DOHH2 (cell line): ENCODE measurements around the gene GTSE1.

ENCODE experiments used
- H3F3A ChIP-seq: fragments of 200-600 bp; sonication (generic), shearing (Covaris generic); 2 replicates; pipeline ENCODE4 v1.6.0; 2016; ENCODE audit warnings: antibody characterized with exemption, mild to moderate bottlenecking; ENCODE audit not compliant: control insufficient read depth, insufficient read depth
- H3K27ac ChIP-seq: fragments of 200-600 bp; sonication (generic); 2 replicates; pipeline ENCODE4 v1.5.1; 2014; ENCODE audit warnings: low read depth, mild to moderate bottlenecking, low read length, moderate library complexity
- H3K27me3 ChIP-seq: fragments of 200-600 bp; sonication (generic); 2 replicates; pipeline ENCODE4 v1.6.1; 2014; ENCODE audit warnings: mild to moderate bottlenecking, low read length, mixed read lengths; ENCODE audit not compliant: control insufficient read depth
- H3K36me3 ChIP-seq: fragments of 200-600 bp; sonication (generic); 2 replicates; pipeline ENCODE4 v1.6.1; 2014; ENCODE audit warnings: mild to moderate bottlenecking, low read length, moderate library complexity, mixed read lengths; ENCODE audit not compliant: control insufficient read depth
- H3K4me1 ChIP-seq: fragments of 200-600 bp; sonication (generic); 2 replicates; pipeline ENCODE4 v1.6.1; 2014; ENCODE audit warnings: mild to moderate bottlenecking, low read length, mixed read lengths; ENCODE audit not compliant: control insufficient read depth
- H3K4me2 ChIP-seq: fragments of 200-600 bp; sonication (generic); 2 replicates; pipeline ENCODE4 v1.6.0; 2014; ENCODE audit warnings: mild to moderate bottlenecking, low read length, moderate library complexity
- H3K4me3 ChIP-seq: fragments of 200-600 bp; sonication (generic); 2 replicates; pipeline ENCODE4 v1.5.1; 2014; ENCODE audit warnings: mild to moderate bottlenecking, low read length, mixed read lengths
- H3K79me2 ChIP-seq: fragments of 200-600 bp; sonication (generic); 2 replicates; pipeline ENCODE4 v1.6.1; 2014; ENCODE audit warnings: mild to moderate bottlenecking, low read length, mixed read lengths; ENCODE audit not compliant: control insufficient read depth
- H3K9me2 ChIP-seq: fragments of 200-600 bp; sonication (generic); replicated peaks from 2 replicates; pipeline ENCODE4 v1.6.1; 2014; ENCODE audit warnings: mild to moderate bottlenecking, low read length, mixed read lengths; ENCODE audit not compliant: control insufficient read depth
- H3K9me3 ChIP-seq: fragments of 200-600 bp; sonication (generic); 2 replicates; pipeline ENCODE4 v1.6.1; 2014; ENCODE audit warnings: antibody characterized with exemption, low read length, mixed read lengths; ENCODE audit not compliant: control insufficient read depth, insufficient read depth
- H4K20me1 ChIP-seq: fragments of 200-600 bp; sonication (generic); 2 replicates; pipeline ENCODE4 v1.6.0; 2014; ENCODE audit warnings: low read depth, mild to moderate bottlenecking, antibody characterized with exemption, low read length, moderate library complexity; ENCODE audit not compliant: control insufficient read depth, insufficient read depth
- CTCF ChIP-seq: fragments of 200-600 bp; sonication (generic); IDR thresholded peaks from one replicate; pipeline ENCODE4 v1.5.1; 2014; ENCODE audit warnings: antibody characterized with exemption, mild to moderate bottlenecking, low read depth, low read length; ENCODE audit not compliant: poor library complexity, severe bottlenecking
- EZH2phosphoT487 ChIP-seq: fragments of 200-600 bp; sonication (generic); IDR thresholded peaks from 2 replicates; pipeline ENCODE4 v1.6.1; 2017; ENCODE audit warnings: borderline replicate concordance, mild to moderate bottlenecking, antibody characterized with exemption, low read length, moderate library complexity, mixed read lengths

The GTSE1 gene

GRCh38 chr22:46373159-46373558, 76.5 kb downstream of the GTSE1 start:
- H3F3A ChIP-seq, result no peaks in the 10 kb centered on the region
- H3K4me1 ChIP-seq, result no peaks in the 10 kb centered on the region
- H3K9me2 ChIP-seq, result no peaks in the 10 kb centered on the region
- no peaks in the 10 kb centered on the region for H3K79me2 ChIP-seq
- H3K36me3 ChIP-seq, result no peaks in the 10 kb centered on the region
- no peak overlapping the region for H3K4me2 ChIP-seq
- H3K4me3 ChIP-seq, result no peak overlapping the region
- no peak overlapping the region for H3K27ac ChIP-seq
- no peaks in the 10 kb centered on the region for H4K20me1 ChIP-seq
- TF ChIP-seq CTCF (no peak), EZH2phosphoT487 (no peak)
- peaks cover 8% of the 10 kb centered on the region; the same call in 1 of the 2 replicates for H3K9me3 ChIP-seq
- no peaks in the 10 kb centered on the region for H3K27me3 ChIP-seq

GRCh38 chr22:46373921-46374662, 77.4 kb downstream of the GTSE1 start:
- no peak overlapping the region for H3K4me2 ChIP-seq
- TF ChIP-seq EZH2phosphoT487 (no peak), CTCF (no peak)
- H3K27ac ChIP-seq, result no peak overlapping the region
- H3K4me3 ChIP-seq, result no peak overlapping the region
- peaks cover 8% of the 10 kb centered on the region; the same call in 1 of the 2 replicates for H3K9me3 ChIP-seq
- H3K79me2 ChIP-seq, result no peaks in the 10 kb centered on the region
- no peaks in the 10 kb centered on the region for H3K4me1 ChIP-seq
- H3K27me3 ChIP-seq, result no peaks in the 10 kb centered on the region
- H3K36me3 ChIP-seq, result no peaks in the 10 kb centered on the region
- no peaks in the 10 kb centered on the region for H4K20me1 ChIP-seq
- H3K9me2 ChIP-seq, result no peaks in the 10 kb centered on the region
- no peaks in the 10 kb centered on the region for H3F3A ChIP-seq

- Histone ChIP-seq H3K4me1 (no peaks in the 10 kb centered on the region), H3K9me3 (peaks cover 8% of the 10 kb centered on the region; the same call in 1 of the 2 replicates), H3K27me3 (no peaks in the 10 kb centered on the region), H3K4me2 (no peak overlapping the region), H4K20me1 (no peaks in the 10 kb centered on the region), H3K79me2 (no peaks in the 10 kb centered on the region), H3K27ac (no peak overlapping the region), H3F3A (no peaks in the 10 kb centered on the region), H3K9me2 (no peaks in the 10 kb centered on the region), H3K36me3 (no peaks in the 10 kb centered on the region), H3K4me3 (no peak overlapping the region)
- TF ChIP-seq EZH2phosphoT487 (no peak), CTCF (no peak)
These were observed 78.2 kb downstream of the GTSE1 start for GRCh38 chr22:46374663-46375474.
